Right cardiac atrium (tissue), 5 donors: ENCODE data around the gene RGS4. TPM values are rescaled to one million over a fixed set of nuclear protein-coding genes. Genes with fewer than 3 reads are reported as not detected.

Source experiments
- ATAC-seq, 2 donors: fragments of 200-7000 bp; cut with Tn5 transposase; one replicate each; pipeline versions ENCODE4 v1.8.0 to v1.9.1; 2020; ENCODE audit warnings: moderate library complexity in 2 of 2, mild to moderate bottlenecking in 1 of 2
- DNase-seq, 3 donors: peaks; one replicate each; pipeline ENCODE4 v3.0.0-alpha.2; 2020
- H3K27ac ChIP-seq: one replicate; pipeline ENCODE4 v1.5.1; 2013; ENCODE audit warnings: mild to moderate bottlenecking, low read length, control low read depth, moderate library complexity
- H3K27me3 ChIP-seq: one replicate; pipeline ENCODE4 v1.6.1; 2013; ENCODE audit not compliant: control insufficient read depth, insufficient read depth
- H3K4me1 ChIP-seq: one replicate; pipeline ENCODE4 v1.6.1; 2013; ENCODE audit warnings: low read length; ENCODE audit not compliant: control insufficient read depth, insufficient read depth
- H3K4me3 ChIP-seq: one replicate; pipeline ENCODE4 v1.5.1; 2013; ENCODE audit warnings: low read length, control low read depth
- H3K9me3 ChIP-seq: one replicate; pipeline ENCODE4 v1.6.1; 2013; ENCODE audit warnings: low read length; ENCODE audit not compliant: control insufficient read depth
- WGBS: extraction: QIAGEN DNeasy Blood & Tissue Kit; methylation state at CpG from one replicate; pipeline ENCODE4 v1.1.7; 2013; 5-methylcytosine and 5-hydroxymethylcytosine counted together
- intact Hi-C, 4 donors: fragments of 100-400 bp; cut with DNase I; formaldehyde crosslinking; loops; one replicate each; pipeline versions ENCODE4 v1.11.0 to v1.14.0; 2022 to 2023
- long read RNA-seq, 4 donors: library from polyadenylated mRNA; unstranded; transcript quantifications; one replicate each; pipeline ENCODE4 v2.0.0, GENCODE V29; 2020 to 2021
- polyA plus RNA-seq: library from polyadenylated mRNA; stranded (reverse); fragments of 200-250 nt; gene quantifications from one replicate; pipeline ENCODE4 v1.2.3, GENCODE V29; 2013
- total RNA-seq, 4 donors: library from RNA; stranded (reverse); fragmentation: NEBNext Ultra II Directional; extraction: Animal tissue kit (Norgen Biotek cat#: 25700); gene quantifications; one replicate each; pipeline ENCODE4 v1.2.1, GENCODE V29; 2021
- donor health status: healthy with polysubstance abuse.
- donor health status: DM: no; HTN: yes; CAD: no.
- donor health status: DM: no; HTN: no; CAD: no.
- donor health status: DM: no; HTN: yes; CAD: no; lungs with severe emphysema.
- donor health status: DM: yes; HTN: yes; CAD: no.

The RGS4 gene
- 1 to 10 TPM; 1.6 to 4.5 (median 1.8) TPM for total RNA-seq
- polyA plus RNA-seq = 1.5 TPM
- long read RNA-seq, donor 1, partial matches to known transcripts = 0 of 2 reads
- long read RNA-seq, donor 1, other reads (novel, unspliced or antisense) = 0 of 2 reads
- long read RNA-seq, donor 2, partial matches to known transcripts = 0 of 1 reads
- long read RNA-seq, donor 2, other reads (novel, unspliced or antisense) = 0 of 1 reads
- long read RNA-seq, donor 3, partial matches to known transcripts = 0 of 5 reads
- long read RNA-seq, donor 3, other reads (novel, unspliced or antisense) = 1 of 5 reads
- long read RNA-seq, donor 4 = 0 reads

DNA sequence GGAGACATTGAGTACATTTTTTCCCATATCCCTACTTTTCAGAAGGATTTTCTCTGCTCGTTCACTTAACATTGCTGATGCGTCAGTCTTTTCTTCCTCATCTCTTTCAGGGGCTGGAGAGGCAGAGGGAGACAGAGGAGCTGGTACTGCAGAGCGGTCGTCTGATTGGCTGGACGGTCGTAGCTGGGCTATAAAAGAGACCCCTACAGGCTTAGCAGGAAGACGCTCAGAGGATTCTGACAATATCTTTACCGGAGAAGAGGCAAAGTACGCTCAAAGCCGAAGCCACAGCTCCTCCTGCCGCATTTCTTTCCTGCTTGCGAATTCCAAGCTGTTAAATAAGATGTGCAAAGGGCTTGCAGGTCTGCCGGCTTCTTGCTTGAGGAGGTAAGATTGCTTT is at the start of gene RGS4:
TSS of gene RGS4 (plus strand) at position 220 of the 400 bp plus-strand sequence. CDS start at position 344, 124 bp downstream.
- no peaks in the 10 kb centered on the region for H3K4me1 ChIP-seq
- 1% methylated on average over 13 of the region's 13 CpGs for WGBS
- peaks cover 3% of the 10 kb centered on the region for H3K27me3 ChIP-seq
- no peaks in the 10 kb centered on the region for H3K9me3 ChIP-seq
- H3K27ac ChIP-seq = no peak within 1 kb of the TSS
- DNase-seq (peak; percentile 46 to 76 (median 67)), ATAC-seq (peak; percentile 93 to 94)
- intact Hi-C loops = loop anchor here in 3 of 4 donors (5.0 to 10.0 kb wide), 4 partner anchors 108 to 246 kb away; no protein-coding TSS in a partner anchor
- peak within 1 kb of the TSS; percentile 40 for H3K4me3 ChIP-seq

- intact Hi-C loops = no loop called here
- Histone ChIP-seq H3K4me1 (no peaks in the 10 kb centered on the region), H3K9me3 (no peaks in the 10 kb centered on the region), H3K27me3 (no peaks in the 10 kb centered on the region), H3K4me3 (no peak overlapping the region), H3K27ac (no peak overlapping the region)
- ATAC-seq (no peak), DNase-seq (no peak)
Measured at GRCh38 chr1:163022129-163022528, 47.0 kb upstream of the RGS4 start.

GRCh38 chr1:163027610-163028009 is 41.6 kb upstream of the RGS4 start:
- Histone ChIP-seq H3K27me3 (no peaks in the 10 kb centered on the region), H3K9me3 (no peaks in the 10 kb centered on the region), H3K4me1 (no peaks in the 10 kb centered on the region), H3K4me3 (no peak overlapping the region), H3K27ac (no peak overlapping the region)
- intact Hi-C loops = no loop called here
- DNase-seq (no peak), ATAC-seq (no peak)

GRCh38 chr1:163029901-163030300 is 39.3 kb upstream of the RGS4 start:
- 71% methylated on average over 5 of the region's 5 CpGs for WGBS
- no peak for ATAC-seq
- no peaks in the 10 kb centered on the region for H3K27me3 ChIP-seq
- H3K27ac ChIP-seq = no peak overlapping the region
- H3K4me1 ChIP-seq = no peaks in the 10 kb centered on the region
- DNase-seq = no peak
- no peaks in the 10 kb centered on the region for H3K9me3 ChIP-seq
- no peak overlapping the region for H3K4me3 ChIP-seq
- intact Hi-C loops = no loop called here

DNA sequence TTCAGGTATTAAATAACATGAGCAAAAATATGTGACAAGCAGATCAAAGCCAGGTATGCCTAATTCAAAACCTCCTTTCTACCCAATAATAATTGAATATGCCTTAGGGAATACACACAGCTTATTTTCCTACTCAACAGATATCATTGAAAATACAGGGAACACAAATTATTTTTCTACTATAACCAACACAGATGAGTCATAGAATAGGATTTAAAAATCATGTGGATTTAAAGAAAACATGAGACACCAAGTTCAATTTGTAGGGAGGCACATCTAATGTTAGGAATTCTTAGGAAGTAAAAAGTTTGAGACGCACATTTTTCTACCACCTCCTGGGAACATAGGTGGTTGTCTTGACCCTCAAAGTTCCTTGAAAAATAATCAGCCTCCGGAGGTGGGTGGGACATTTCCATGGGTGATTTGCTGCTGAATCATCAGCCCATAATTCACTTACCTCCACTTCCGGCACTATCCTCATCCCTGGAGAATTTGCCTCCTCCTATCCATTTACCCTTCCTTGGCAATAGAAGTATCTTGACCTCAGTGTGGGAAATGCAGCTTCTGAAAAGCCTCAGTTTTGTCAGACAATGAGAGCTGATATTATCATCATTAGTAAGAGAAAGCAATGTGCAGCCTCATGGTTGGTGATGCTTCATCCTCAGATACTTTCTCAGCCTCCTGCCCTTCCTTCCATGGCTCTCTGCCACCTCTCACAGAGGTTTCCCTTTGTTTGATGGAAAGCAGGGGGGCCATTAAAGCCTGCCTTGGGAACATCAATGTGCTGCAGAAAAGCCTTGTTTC is 33.5 kb upstream of the RGS4 start:
- 59% methylated on average over 3 of the region's 3 CpGs for WGBS
- peaks cover 3% of the 10 kb centered on the region for H3K27me3 ChIP-seq
- no peak overlapping the region for H3K4me3 ChIP-seq
- no peaks in the 10 kb centered on the region for H3K4me1 ChIP-seq
- no peaks in the 10 kb centered on the region for H3K9me3 ChIP-seq
- no peak for DNase-seq
- ATAC-seq = no peak
- intact Hi-C loops = no loop called here
- no peak overlapping the region for H3K27ac ChIP-seq

- no peak overlapping the region for H3K4me3 ChIP-seq
- DNase-seq = no peak
- no peaks in the 10 kb centered on the region for H3K4me1 ChIP-seq
- no peak for ATAC-seq
- 26% methylated on average over 1 of the region's 1 CpG for WGBS
- H3K27me3 ChIP-seq = peaks cover 3% of the 10 kb centered on the region
- intact Hi-C loops = no loop called here
- no peaks in the 10 kb centered on the region for H3K9me3 ChIP-seq
- no peak overlapping the region for H3K27ac ChIP-seq
Measured at GRCh38 chr1:163036671-163037070, 32.5 kb upstream of the RGS4 start.

DNA sequence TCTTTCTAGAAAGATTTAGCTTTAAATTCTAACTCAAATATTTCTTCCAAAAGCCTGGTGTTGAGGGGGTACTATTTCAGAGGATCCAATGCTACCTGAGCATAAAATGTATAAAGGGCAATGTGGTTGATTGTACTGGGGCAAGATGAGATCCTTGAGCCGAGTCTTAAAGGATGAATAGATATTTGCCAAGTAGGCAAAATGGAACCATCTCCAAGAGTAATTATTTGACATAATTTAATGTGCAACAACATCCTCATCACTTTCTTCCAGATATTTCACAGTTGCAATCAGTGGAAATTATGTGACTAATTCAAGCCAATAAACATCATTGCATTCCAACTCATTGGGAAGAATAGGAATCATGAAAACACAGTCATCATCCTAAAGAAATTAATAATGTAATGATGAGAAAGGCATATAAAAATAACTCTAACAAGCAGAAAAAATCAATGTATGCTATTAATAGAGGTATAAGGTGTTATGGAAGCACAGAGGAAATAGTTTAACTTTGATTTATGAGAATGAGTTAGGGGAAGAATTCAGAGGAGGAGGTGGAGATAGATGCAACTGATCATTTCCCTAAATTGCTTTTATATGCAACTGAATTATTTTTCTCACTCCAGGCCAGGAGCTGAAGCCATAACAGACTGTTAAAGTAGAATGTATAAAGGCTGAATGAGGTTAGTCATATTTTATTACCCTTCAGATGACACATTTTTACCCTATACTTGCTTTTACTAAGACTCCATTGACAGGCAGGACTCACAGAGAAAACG is 30.0 kb upstream of the RGS4 start:
- Histone ChIP-seq H3K9me3 (no peaks in the 10 kb centered on the region), H3K27ac (no peak overlapping the region), H3K27me3 (peaks cover 3% of the 10 kb centered on the region), H3K4me1 (no peaks in the 10 kb centered on the region), H3K4me3 (no peak overlapping the region)
- intact Hi-C loops = no loop called here
- 83% methylated on average over 2 of the region's 2 CpGs for WGBS
- DNase-seq (no peak), ATAC-seq (no peak)

- H3K4me1 ChIP-seq = no peaks in the 10 kb centered on the region
- ATAC-seq (no peak), DNase-seq (no peak)
- H3K4me3 ChIP-seq = no peak overlapping the region
- H3K9me3 ChIP-seq = no peaks in the 10 kb centered on the region
- H3K27me3 ChIP-seq = peaks cover 3% of the 10 kb centered on the region
- intact Hi-C loops = no loop called here
- no peak overlapping the region for H3K27ac ChIP-seq
- 96% methylated on average over 2 of the region's 2 CpGs for WGBS
Measured at GRCh38 chr1:163039707-163040093, 29.5 kb upstream of the RGS4 start.

DNA sequence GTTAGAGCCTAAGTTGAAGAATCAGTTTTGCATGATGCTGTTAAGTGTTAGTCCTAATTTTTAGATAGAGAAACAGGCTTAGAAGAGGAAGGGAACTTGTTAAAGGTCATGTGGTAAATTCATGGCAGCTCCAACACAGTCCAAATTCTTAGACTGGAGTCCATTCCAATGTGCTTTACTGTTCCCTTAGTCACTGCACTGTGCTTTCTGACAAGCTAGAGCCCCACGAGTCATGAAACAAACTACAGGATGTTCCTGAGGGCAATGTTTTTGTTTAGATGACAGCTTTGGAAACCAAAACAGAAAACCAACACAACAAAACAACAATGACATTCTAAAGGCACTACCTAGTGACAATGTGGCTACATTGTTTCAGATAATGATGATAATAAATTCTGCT is 23.1 kb upstream of the RGS4 start:
- no peak for ATAC-seq
- no peak for DNase-seq
- intact Hi-C loops = no loop called here
- no peaks in the 10 kb centered on the region for H3K27me3 ChIP-seq
- no peaks in the 10 kb centered on the region for H3K9me3 ChIP-seq
- H3K27ac ChIP-seq = no peak overlapping the region
- 29% methylated on average over 1 of the region's 1 CpG for WGBS
- H3K4me1 ChIP-seq = no peaks in the 10 kb centered on the region
- no peak overlapping the region for H3K4me3 ChIP-seq

DNA sequence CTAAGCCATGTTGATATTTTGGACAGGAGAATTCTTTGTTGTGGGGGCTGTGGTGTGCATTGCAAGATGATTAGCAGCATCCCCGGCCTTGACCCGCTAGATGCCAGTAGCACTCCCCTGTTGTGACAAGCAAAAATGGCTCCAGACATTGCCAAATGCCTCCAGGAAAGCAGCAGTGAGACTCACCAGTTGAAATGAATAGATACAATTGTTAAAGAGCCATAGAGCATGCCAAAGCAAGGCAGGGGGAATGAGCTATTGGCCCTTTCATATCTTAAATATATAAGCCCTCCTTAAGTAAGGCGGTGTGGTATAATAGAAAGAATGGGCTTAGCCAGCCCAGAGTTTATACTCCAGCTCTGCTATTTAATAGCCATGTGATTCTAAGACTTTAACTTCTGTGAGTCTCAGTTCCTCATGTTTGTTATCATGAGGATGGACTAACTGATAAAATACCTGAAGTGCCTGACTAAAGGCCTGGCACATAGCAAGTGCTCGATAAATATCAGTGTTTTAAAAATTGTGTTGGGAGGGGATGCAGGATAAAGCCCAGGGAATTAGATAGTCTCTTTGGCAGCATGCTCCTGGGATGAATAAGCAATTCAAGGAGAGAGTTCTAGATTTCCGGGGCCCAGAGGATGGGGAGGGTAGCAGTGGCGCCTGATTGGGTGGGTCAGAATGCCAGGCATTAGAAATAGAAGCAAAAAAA is 21.1 kb upstream of the RGS4 start:
- intact Hi-C loops = no loop called here
- WGBS = 84% methylated on average over 6 of the region's 6 CpGs
- no peak overlapping the region for H3K27ac ChIP-seq
- ATAC-seq = no peak
- no peak overlapping the region for H3K4me3 ChIP-seq
- H3K9me3 ChIP-seq = no peaks in the 10 kb centered on the region
- DNase-seq = no peak
- H3K4me1 ChIP-seq = no peaks in the 10 kb centered on the region
- no peaks in the 10 kb centered on the region for H3K27me3 ChIP-seq
